ENCODE results near the gene CHGA.

The CHGA gene

GRCh38 chr14:92931681-92932447 is 8.9 kb downstream of the CHGA start:
- DNase-seq, result no peak

DNA sequence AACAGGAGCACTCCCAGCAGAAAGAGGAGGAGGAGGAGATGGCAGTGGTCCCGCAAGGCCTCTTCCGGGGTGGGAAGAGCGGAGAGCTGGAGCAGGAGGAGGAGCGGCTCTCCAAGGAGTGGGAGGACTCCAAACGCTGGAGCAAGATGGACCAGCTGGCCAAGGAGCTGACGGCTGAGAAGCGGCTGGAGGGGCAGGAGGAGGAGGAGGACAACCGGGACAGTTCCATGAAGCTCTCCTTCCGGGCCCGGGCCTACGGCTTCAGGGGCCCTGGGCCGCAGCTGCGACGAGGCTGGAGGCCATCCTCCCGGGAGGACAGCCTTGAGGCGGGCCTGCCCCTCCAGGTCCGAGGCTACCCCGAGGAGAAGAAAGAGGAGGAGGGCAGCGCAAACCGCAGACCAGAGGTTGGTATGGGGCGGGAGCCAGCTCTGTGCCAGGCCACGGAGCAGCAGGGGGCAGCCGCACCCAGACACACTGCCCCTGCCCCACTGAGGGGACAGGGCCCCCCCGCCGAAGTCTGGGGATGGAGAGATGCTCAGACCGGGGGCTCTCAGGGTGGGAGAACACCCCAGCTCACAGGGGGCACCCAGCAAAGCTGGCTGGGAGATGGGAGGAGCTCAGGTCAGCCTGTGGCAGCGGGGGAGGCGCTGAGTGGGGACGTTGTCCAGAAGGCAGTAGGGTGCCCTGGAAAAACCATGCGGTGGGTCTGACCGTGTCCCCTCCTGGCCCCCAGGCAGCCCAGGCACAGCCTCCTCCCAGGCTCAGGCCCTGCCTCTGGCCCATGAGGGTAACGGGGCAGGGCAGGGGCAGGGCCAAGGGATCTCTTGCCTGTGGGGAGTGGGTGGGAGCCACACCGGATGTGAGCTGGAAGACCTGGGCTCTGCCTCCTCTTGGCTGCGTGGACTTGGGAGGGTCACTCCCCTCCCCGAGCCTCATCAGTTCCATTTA is 9.8 kb downstream of the CHGA start:
- DNase-seq, result no peak

DNA sequence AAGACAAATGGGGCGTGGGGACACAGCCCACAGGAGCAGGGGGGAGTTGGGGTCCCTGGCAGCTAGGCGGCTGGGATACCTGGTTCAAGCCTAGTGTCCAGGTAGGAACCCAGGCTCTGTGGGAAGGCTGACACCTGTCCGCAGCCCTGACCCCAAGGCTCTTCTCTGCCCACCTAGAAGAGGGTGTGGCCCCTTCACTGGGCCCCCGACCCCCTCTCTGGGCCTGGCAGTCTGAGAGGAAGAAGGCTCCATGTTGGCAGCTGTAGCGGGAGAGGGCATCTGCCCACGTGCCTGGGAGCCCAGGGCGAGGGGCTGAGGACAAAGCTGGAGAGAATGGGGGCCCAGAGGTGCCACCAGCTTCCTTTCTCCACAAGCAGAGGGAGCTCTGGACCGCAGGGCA is 10.5 kb downstream of the CHGA start:
- no peak for DNase-seq

DNA sequence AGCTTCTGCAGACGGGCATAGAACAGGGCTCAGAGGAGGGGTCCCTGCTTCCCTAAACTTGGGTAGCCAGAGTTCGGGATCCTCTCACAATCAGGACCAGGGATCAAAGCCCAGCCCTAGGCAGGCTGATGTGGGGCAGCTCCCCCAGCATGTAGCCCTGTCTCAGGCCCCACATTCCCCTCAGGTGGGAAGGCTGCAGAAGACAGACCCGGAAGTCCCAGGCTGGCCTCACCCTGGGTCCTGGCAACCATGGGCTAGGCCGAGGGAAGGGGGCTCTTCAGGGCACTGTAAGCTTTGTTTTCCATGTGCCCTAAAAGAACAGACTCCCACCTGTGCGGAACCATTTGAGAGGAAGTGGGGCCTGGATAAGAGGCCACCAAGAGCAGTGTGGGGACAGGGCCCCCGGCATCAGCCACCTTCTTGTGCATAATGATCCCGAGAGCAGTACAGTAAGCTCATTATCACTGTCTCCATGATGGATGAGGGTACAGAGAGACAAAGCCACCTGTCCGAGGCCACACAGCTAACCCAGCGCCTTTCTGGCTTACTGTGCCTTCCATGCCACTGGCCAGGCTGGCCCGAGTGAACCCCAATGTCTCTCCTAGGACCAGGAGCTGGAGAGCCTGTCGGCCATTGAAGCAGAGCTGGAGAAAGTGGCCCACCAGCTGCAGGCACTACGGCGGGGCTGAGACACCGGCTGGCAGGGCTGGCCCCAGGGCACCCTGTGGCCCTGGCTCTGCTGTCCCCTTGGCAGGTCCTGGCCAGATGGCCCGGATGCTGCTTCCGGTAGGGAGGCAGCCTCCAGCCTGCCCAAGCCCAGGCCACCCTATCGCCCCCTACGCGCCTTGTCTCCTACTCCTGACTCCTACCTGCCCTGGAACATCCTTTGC is 11.5 kb downstream of the CHGA start:
- DNase-seq, result no peak

- DNase-seq, result no peak
Observed at GRCh38 chr14:92935446-92935845, 12.5 kb downstream of the CHGA start.

DNA sequence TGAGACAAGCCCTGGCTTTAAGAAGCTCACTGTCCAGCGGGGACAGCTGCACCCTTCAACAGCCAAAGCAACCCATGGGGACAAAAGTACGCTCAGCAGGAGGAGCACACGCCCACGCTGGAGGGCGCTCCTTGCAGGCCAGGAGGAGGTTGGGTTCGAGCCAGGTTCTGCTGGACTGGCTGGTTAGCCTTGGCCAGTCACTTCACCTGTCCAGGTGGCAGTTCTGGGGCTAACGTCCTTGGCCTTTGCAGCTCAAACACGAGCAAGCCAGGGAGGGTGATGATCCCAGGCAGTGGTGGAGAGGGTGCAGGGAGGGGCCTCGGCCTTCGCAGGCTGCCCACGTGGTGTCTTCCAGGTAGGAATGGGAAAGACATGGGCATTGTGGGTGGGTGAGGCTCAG is 13.1 kb downstream of the CHGA start:
- no peak for DNase-seq

DNA sequence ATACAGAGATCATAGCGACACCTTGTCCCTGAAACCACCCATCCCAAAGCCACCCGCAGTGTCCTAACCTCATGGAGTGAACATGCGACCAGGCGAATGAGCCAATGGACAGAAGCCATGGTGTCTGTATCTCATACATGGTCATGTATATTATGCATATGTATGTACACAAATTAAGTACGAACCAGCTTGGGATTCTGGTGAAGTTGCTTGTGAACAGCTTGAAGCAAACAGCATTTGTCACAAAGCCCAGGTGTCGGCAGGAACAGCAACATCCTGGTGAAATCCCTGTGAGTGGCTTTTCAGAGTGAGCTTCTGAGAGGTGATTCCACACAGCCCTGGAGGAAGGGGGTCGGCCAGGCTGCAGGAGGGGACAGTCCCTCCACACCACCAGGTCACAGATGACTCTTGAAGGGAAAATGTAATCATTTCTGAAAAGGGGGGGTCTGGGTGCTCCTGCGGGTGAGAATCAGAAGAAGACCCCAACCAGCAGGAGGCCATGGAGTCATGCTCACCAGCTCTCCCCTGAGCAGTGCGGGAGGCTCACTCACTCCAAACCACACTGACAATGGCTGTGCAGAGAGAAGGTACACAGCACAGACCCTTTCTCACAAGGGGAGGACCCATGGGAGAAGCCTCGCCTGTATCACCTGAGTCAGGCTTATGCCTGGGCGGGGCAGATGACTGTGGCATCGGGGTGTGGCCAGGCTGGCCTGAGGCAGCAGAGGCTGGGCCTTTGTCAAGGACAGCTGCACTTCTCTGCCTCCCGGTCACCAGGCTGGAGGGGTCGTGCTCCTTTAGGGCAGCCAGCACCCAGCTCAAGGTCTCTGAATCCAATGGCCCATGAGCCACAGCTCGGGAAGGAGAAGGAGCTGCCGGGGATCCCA is 14.3 kb downstream of the CHGA start:
- DNase-seq, result no peak

DNA sequence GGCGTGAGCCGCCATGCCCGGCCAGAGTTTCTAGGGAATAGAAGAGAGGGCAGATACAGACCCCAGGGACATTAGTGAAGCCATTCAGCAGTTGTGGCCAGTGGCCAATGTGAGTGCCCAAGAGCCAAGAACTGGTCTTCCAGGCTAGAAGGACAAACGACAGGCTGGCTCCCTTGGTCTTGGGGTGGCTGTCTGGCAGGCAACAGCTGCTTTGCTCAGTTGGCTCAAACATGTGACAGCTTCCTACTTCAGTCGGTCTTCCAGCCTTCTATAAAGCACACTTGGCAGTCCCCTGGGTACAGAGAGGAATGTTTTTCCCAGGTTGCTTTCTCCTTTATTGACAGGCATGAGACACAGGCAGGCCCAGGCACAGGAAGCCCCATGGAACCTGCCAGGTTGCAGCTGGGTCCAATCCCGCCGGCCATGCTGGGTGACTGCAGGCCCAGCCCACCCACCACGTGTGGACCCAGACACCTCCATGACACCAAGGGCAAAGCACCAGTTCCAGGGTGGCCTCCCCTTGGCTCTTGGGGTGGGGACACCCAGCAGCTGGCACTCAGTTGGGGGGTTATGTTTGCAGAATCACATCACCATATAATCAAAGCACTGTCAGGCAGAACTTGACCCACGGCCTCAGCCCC is 15.4 kb downstream of the CHGA start:
- no peak for DNase-seq

GRCh38 chr14:92938890-92939671 is 16.1 kb downstream of the CHGA start:
- no peak for DNase-seq

DNA sequence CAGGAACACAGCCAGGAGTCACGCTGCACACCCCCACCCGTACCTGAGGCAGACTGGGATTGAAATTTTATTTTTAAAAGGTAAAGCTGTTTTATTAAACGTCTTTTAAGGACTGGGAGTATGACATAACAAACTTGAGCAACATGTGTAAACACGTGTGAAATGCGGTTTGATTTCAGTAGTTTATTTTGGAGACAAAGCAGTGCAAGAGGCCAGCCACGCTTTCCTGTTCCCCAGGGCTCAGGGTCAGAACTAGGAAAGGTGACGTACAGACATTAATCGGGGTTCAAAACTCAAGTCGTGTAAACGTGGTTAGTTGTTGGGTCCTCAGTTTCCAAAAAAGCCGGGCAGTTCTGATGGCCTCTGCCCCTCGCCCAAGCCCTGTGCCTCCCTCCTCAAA is 16.7 kb downstream of the CHGA start:
- no peak for DNase-seq

- no peak for DNase-seq
Observed at GRCh38 chr14:92940543-92940942, 17.6 kb downstream of the CHGA start.

GRCh38 chr14:92941531-92941930 is 18.6 kb downstream of the CHGA start:
- no peak for DNase-seq

DNA sequence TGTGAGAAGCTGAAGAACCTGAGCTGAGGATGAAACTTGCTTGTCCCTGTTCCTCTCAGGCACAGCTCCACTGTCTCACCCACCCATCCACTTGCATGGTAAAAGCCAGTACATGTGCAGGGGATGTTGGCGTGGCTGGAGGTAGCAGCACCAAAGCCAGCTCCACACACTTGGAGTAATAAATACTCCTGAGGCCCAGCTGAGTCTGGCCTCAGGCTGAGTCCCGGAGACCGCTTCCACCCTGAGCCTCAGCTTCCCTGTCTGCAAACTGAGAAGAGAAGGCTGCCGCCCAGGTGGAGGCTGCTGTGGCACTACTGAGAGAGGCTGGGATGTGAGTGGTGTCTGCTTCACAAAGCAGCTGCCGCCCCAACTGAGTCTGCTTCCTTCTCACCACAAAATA is 19.2 kb downstream of the CHGA start:
- DNase-seq, result no peak

DNA sequence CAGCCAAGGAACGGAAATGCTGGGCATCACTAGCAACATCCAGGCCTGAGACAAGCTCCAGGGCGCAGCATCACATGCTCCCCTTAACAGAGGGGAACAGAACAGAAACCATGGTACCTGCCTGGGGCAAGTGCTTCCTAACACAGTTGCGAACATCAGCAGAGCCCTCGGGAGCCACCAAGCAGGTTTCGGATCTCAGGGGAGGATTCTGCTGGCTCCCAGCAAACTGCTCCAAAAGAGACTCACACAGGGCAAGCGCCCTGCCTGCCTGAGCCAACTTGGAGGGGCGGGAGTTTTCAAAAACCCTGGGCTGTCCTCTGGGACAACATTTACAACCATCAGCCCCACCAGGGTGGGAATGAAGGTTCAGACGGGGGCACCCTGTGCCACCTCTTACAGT is 19.6 kb downstream of the CHGA start:
- no peak for DNase-seq

GRCh38 chr14:92942976-92943710 is 20.2 kb downstream of the CHGA start:
- DNase-seq, result no peak

DNA sequence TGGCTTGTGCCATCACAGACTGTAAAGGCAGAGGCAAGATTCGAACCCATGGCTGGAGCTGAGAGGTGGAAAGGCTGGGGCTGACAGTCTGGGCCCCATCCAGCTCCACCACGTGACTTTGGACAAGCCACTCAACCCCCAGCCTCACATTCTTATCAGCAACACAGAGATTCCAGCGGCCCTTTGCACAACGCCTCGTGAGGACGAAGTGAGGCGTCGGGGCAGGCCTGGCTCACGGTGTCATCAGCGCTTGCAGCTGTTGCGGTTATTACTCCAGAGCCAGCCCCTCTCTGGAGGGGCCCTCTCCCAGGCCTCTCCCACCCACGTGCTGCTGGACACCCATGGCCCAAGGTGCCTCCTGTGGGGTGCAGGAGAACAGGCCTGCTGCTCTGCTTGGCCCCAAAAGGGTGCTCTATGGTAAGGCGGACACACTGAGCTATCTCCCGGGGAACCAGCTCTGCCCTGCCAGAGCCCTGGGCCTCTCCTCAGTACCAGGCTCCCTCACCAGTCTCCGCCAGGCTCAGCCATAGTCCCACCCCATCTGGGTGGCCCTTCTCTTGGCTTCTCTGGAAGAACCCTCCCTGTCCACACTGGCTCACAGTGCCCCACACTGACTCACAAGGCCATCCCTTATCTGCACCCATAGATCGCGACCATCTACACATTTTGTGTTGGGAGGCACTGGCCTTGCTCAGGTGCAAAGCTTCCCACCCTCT is 21.1 kb downstream of the CHGA start:
- DNase-seq, result no peak

DNA sequence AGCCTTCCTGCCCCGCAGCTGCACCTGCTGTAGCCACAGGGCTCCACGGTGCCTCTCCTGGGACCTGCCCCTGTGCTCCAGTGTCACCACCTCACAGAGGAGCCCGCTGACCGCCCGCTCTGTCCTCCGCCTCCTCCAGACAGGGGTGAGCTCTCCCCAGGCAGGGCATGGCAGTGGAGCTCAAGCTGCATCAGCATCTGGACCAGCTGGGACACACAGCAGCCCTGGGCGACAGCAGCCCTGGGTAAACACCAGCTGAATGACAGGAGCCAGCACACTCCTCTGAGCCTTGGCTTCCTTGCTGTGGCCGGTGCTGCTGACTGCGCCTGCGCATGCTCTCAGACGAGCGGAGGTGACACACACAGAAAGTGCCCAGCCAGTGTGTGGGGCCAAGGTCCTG is 22.0 kb downstream of the CHGA start:
- DNase-seq, result no peak

DNA sequence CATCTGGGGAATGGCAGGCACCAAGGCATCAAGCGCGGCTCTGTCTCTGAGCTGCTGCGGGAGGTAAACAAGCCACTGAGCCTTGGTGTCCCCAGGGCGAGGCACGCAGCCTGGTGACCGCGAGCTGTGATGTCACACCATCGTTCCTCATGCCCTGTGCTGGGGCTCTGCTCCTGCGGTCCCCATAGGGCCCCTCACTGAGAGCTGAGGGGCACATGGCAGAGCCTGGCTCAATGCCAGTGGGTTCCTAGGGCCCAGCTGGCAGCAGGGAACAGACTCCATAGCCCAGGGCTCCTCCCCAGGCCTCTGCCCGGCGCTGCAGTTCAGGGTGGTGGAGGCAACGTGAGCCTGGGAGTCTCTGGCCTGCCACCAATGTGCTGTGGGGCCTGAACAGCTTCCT is 22.6 kb downstream of the CHGA start:
- no peak for DNase-seq

Measured in NCI-H1092 treated with DMSO at 0.1 percent for 48 hours (cell line).